ENCODE measurements around the gene CST7.

GRCh38 chr20:24909861-24910260 is 39.2 kb upstream of the CST7 start:
- TF ChIP-seq, protein P1, sequence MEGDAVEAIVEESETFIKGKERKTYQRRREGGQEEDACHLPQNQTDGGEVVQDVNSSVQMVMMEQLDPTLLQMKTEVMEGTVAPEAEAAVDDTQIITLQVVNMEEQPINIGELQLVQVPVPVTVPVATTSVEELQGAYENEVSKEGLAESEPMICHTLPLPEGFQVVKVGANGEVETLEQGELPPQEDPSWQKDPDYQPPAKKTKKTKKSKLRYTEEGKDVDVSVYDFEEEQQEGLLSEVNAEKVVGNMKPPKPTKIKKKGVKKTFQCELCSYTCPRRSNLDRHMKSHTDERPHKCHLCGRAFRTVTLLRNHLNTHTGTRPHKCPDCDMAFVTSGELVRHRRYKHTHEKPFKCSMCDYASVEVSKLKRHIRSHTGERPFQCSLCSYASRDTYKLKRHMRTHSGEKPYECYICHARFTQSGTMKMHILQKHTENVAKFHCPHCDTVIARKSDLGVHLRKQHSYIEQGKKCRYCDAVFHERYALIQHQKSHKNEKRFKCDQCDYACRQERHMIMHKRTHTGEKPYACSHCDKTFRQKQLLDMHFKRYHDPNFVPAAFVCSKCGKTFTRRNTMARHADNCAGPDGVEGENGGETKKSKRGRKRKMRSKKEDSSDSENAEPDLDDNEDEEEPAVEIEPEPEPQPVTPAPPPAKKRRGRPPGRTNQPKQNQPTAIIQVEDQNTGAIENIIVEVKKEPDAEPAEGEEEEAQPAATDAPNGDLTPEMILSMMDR (IDR thresholded peaks at IDR 0.05; ENCODE audit: insufficient read depth, low read length, poor library complexity, severe bottlenecking): no peak
- no peak for TF ChIP-seq EZH2phosphoT487 (conservative IDR thresholded peaks at IDR 0.05; ENCODE audit: low read length)
